HG03378 (cell line): ENCODE data around the gene ACTN1.

ENCODE experiments used
- ATAC-seq: cut with Tn5 transposase; IDR thresholded peaks from one replicate; pipeline ENCODE4 v1.9.1; 2021; ENCODE audit warnings: mild to moderate bottlenecking, moderate library complexity; ENCODE audit not compliant: unreplicated experiment

ACTN1 gene

GRCh38 chr14:68921049-68921448, 58.1 kb downstream of the ACTN1 start:
- no peak for ATAC-seq

GRCh38 chr14:68919129-68919927, 59.8 kb downstream of the ACTN1 start:
- no peak for ATAC-seq

GRCh38 chr14:68918612-68919011, 60.5 kb downstream of the ACTN1 start:
- no peak for ATAC-seq

- no peak for ATAC-seq
These were observed 62.7 kb downstream of the ACTN1 start for GRCh38 chr14:68916358-68916941.

GRCh38 chr14:68913516-68913915, 65.6 kb downstream of the ACTN1 start:
- ATAC-seq, result no peak

GRCh38 chr14:68911594-68912227, 67.4 kb downstream of the ACTN1 start:
- peak; percentile 55 for ATAC-seq

GRCh38 chr14:68910540-68910939, 68.6 kb downstream of the ACTN1 start:
- no peak for ATAC-seq

GRCh38 chr14:68908803-68909202, 70.3 kb downstream of the ACTN1 start:
- ATAC-seq, result no peak

- ATAC-seq, result no peak
These were observed 70.9 kb downstream of the ACTN1 start for GRCh38 chr14:68908201-68908600.

- ATAC-seq, result no peak
These were observed 72.7 kb downstream of the ACTN1 start for GRCh38 chr14:68906439-68906838.

- ATAC-seq, result no peak
These were observed 73.8 kb downstream of the ACTN1 start for GRCh38 chr14:68905107-68905895.

- ATAC-seq, result no peak
These were observed 76.7 kb downstream of the ACTN1 start for GRCh38 chr14:68902357-68902756.

- no peak for ATAC-seq
These were observed 80.0 kb downstream of the ACTN1 start for GRCh38 chr14:68899033-68899603.

GRCh38 chr14:68898248-68899032, 80.7 kb downstream of the ACTN1 start:
- no peak for ATAC-seq

GRCh38 chr14:68897559-68898155, 81.4 kb downstream of the ACTN1 start:
- no peak for ATAC-seq

- no peak for ATAC-seq
These were observed 83.0 kb downstream of the ACTN1 start for GRCh38 chr14:68896132-68896531.

GRCh38 chr14:68894802-68895703, 84.0 kb downstream of the ACTN1 start:
- ATAC-seq, result no peak

GRCh38 chr14:68894123-68894522, 85.0 kb downstream of the ACTN1 start:
- no peak for ATAC-seq

- ATAC-seq, result no peak
These were observed 85.5 kb downstream of the ACTN1 start for GRCh38 chr14:68893566-68893965.
